CD14-positive monocyte (primary cell): ENCODE measurements around the gene RCC1. TPM values are rescaled to one million over a fixed set of nuclear protein-coding genes. Genes with fewer than 3 reads are reported as not detected.

Experiments
- DNase-seq, 3 donors: peaks; one replicate each; pipeline ENCODE4 v3.0.0-alpha.2; 2011 to 2022
- H2AFZ ChIP-seq: 2 replicates; pipeline ENCODE4 v1.6.0; 2012; ENCODE audit warnings: mild to moderate bottlenecking, low read depth, low read length, inconsistent platforms; ENCODE audit not compliant: insufficient read depth, poor library complexity, severe bottlenecking
- H3K27ac ChIP-seq, 2 donors: 1 replicate in 1 of 2; 2 replicates in 1 of 2; pipeline ENCODE4 v1.5.1; 2012 to 2013; ENCODE audit warnings: low read length in 2 of 2, control low read depth in 1 of 2, inconsistent platforms in 1 of 2, low read depth in 1 of 2, mild to moderate bottlenecking in 1 of 2
- H3K27me3 ChIP-seq, 2 donors: one replicate each; pipeline versions ENCODE4 v1.6.0 to v1.6.1; 2011 to 2013; ENCODE audit warnings: low read length in 2 of 2; ENCODE audit not compliant: control insufficient read depth in 2 of 2, insufficient read depth in 2 of 2
- H3K36me3 ChIP-seq, 2 donors: replicated peaks in 1 of 2; 1 replicate in 1 of 2; 2 replicates in 1 of 2; pipeline versions ENCODE4 v1.5.1 to v1.6.1; 2012 to 2013; ENCODE audit warnings: low read length in 2 of 2, control low read depth in 1 of 2, inconsistent platforms in 1 of 2, mild to moderate bottlenecking in 1 of 2; ENCODE audit not compliant: insufficient read depth in 2 of 2, control insufficient read depth in 1 of 2
- H3K4me1 ChIP-seq, 2 donors: 1 replicate in 1 of 2; 2 replicates in 1 of 2; pipeline versions ENCODE4 v1.5.1 to v1.6.1; 2012 to 2013; ENCODE audit warnings: low read length in 2 of 2, control low read depth in 1 of 2, inconsistent platforms in 1 of 2, mild to moderate bottlenecking in 1 of 2, moderate library complexity in 1 of 2; ENCODE audit not compliant: insufficient read depth in 2 of 2, control insufficient read depth in 1 of 2
- H3K4me2 ChIP-seq: replicated peaks from 2 replicates; pipeline ENCODE3; 2012; ENCODE audit warnings: low read length, moderate library complexity, mild to moderate bottlenecking; ENCODE audit not compliant: poor library complexity, severe bottlenecking; ENCODE audit errors: extremely low read depth
- H3K4me3 ChIP-seq, 3 experiments: fragments of 200-600 bp in 1 of 3; sonication (generic) in 1 of 3; replicated peaks in 1 of 3; 1 replicate in 2 of 3; 2 replicates in 1 of 3; pipeline ENCODE4 v1.5.1; 2011 to 2013; ENCODE audit warnings: low read length in 3 of 3, mild to moderate bottlenecking in 3 of 3, control low read depth in 2 of 3, low read depth in 2 of 3, inconsistent platforms in 1 of 3, moderate library complexity in 1 of 3
- H3K79me2 ChIP-seq: 2 replicates; pipeline ENCODE4 v1.6.0; 2012; ENCODE audit warnings: mild to moderate bottlenecking, control low read depth, inconsistent platforms, low read length, moderate library complexity; ENCODE audit not compliant: insufficient read depth
- H3K9ac ChIP-seq: 2 replicates; pipeline ENCODE4 v1.6.0; 2017; ENCODE audit warnings: low read length, mild to moderate bottlenecking; ENCODE audit not compliant: insufficient read depth, poor library complexity, severe bottlenecking
- H3K9me3 ChIP-seq, 2 donors: replicated peaks in 1 of 2; 1 replicate in 1 of 2; 2 replicates in 1 of 2; pipeline versions ENCODE4 v1.5.1 to v1.6.1; 2012 to 2013; ENCODE audit warnings: low read length in 2 of 2, control low read depth in 1 of 2; ENCODE audit not compliant: control insufficient read depth in 1 of 2, insufficient read depth in 1 of 2
- H4K20me1 ChIP-seq: 2 replicates; pipeline ENCODE4 v1.6.0; 2012; ENCODE audit warnings: mild to moderate bottlenecking, low read length, control low read depth, moderate library complexity; ENCODE audit not compliant: insufficient read depth
- H3K27ac Mint-ChIP-seq, 7 donors: one replicate each; pipeline ENCODE4 v1.8.0; 2020; ENCODE audit warnings: mild to moderate bottlenecking in 7 of 7, mixed read lengths in 7 of 7, moderate library complexity in 6 of 7, inconsistent platforms in 2 of 7
- H3K27me3 Mint-ChIP-seq, 3 donors: one replicate each; pipeline ENCODE4 v1.8.0; 2021 to 2022; ENCODE audit warnings: low read depth in 3 of 3, mild to moderate bottlenecking in 3 of 3, mixed read lengths in 3 of 3, moderate library complexity in 3 of 3, inconsistent platforms in 1 of 3
- H3K36me3 Mint-ChIP-seq, 2 donors: one replicate each; pipeline ENCODE4 v1.8.0; 2020; ENCODE audit warnings: mixed read lengths in 2 of 2, inconsistent platforms in 1 of 2, mild to moderate bottlenecking in 1 of 2
- H3K4me1 Mint-ChIP-seq: one replicate; pipeline ENCODE4 v1.8.0; 2020; ENCODE audit warnings: mild to moderate bottlenecking, mixed read lengths
- H3K4me3 Mint-ChIP-seq, 2 donors: one replicate each; pipeline ENCODE4 v1.8.0; 2020; ENCODE audit warnings: mild to moderate bottlenecking in 2 of 2, mixed read lengths in 2 of 2, moderate library complexity in 1 of 2
- H3K9me3 Mint-ChIP-seq, 7 donors: one replicate each; pipeline ENCODE4 v1.8.0; 2020 to 2022; ENCODE audit warnings: mixed read lengths in 7 of 7, mild to moderate bottlenecking in 6 of 7, moderate library complexity in 6 of 7, inconsistent platforms in 2 of 7
- WGBS: methylation state at CpG from one replicate; pipeline ENCODE4 v1.1.5; 2013; ENCODE audit warnings: missing lambda C conversion rate; ENCODE audit not compliant: insufficient coverage; 5-methylcytosine and 5-hydroxymethylcytosine counted together
- intact Hi-C, 2 donors: fragments of 100-400 bp; cut with micrococcal nuclease; formaldehyde crosslinking; loops; one replicate each; pipeline versions ENCODE4 v1.15.0 to v1.15.1; 2023
- polyA plus RNA-seq, 3 donors: library from polyadenylated mRNA; depleted of rRNA in 1 of 3; unstranded in 2 of 3; stranded (reverse) in 1 of 3; fragments of 300-500 nt in 2 of 3; fragments of >200 nt in 1 of 3; fragmentation: Illumina TruSeq in 2 of 3; gene quantifications; 1 replicate in 2 of 3; 2 replicates in 1 of 3; pipeline ENCODE4 v1.2.3, GENCODE V29; 2012 to 2021
- TF ChIP-seq, protein P1 (sequence below): fragments of 200-600 bp; IDR thresholded peaks from one replicate; pipeline ENCODE4 v1.8.0; 2022; ENCODE audit warnings: antibody characterized with exemption, mild to moderate bottlenecking

RCC1 gene
- polyA plus RNA-seq, 3 donors = 8.7 to 10.6 (median 10.1) TPM

DNA sequence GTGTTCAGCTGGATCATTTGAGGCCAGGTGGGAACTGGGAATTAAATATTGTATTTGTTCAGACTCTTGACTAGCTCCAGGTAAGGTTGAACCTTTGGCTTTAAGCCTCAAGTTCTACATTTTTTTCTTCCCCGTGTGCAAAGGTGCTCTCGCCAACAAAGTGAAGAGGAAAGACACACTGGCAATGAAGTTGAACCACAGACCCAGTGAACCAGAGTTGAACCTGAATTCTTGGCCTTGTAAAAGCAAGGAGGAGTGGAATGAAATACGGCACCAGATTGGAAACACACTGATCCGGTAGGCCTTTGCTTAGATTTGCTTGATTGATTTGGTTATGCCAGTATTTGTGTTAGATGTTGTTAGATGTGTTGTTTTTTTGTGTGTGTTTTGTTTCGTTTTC, 25.5 kb upstream of the RCC1 start:
- Histone ChIP-seq H4K20me1 (no peaks in the 10 kb centered on the region), H3K27ac (no peak overlapping the region), H3K9me3 (no peaks in the 10 kb centered on the region), H3K9ac (no peak overlapping the region), H3K4me1 (no peaks in the 10 kb centered on the region), H3K36me3 (peaks cover 59 to 86% of the 10 kb centered on the region in 2 donors), H3K4me3 (no peak overlapping the region), H2AFZ (no peak overlapping the region), H3K27me3 (no peaks in the 10 kb centered on the region), H3K79me2 (no peaks in the 10 kb centered on the region), H3K4me2 (no peak overlapping the region)
- Mint-ChIP-seq H3K27me3 (peaks cover 0 to 2% (median 0%) of the 10 kb centered on the region in 3 donors), H3K27ac (no peak overlapping the region), H3K9me3 (peaks cover 0 to 3% (median 0%) of the 10 kb centered on the region in 7 donors), H3K36me3 (peaks cover 60 to 82% of the 10 kb centered on the region in 2 donors), H3K4me1 (no peaks in the 10 kb centered on the region), H3K4me3 (no peak overlapping the region)
- DNase-seq = no peak
- intact Hi-C loops = no loop called here
- TF ChIP-seq, protein P1, sequence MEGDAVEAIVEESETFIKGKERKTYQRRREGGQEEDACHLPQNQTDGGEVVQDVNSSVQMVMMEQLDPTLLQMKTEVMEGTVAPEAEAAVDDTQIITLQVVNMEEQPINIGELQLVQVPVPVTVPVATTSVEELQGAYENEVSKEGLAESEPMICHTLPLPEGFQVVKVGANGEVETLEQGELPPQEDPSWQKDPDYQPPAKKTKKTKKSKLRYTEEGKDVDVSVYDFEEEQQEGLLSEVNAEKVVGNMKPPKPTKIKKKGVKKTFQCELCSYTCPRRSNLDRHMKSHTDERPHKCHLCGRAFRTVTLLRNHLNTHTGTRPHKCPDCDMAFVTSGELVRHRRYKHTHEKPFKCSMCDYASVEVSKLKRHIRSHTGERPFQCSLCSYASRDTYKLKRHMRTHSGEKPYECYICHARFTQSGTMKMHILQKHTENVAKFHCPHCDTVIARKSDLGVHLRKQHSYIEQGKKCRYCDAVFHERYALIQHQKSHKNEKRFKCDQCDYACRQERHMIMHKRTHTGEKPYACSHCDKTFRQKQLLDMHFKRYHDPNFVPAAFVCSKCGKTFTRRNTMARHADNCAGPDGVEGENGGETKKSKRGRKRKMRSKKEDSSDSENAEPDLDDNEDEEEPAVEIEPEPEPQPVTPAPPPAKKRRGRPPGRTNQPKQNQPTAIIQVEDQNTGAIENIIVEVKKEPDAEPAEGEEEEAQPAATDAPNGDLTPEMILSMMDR = no peak
- 93% methylated on average over 4 of the region's 5 CpGs for WGBS

DNA sequence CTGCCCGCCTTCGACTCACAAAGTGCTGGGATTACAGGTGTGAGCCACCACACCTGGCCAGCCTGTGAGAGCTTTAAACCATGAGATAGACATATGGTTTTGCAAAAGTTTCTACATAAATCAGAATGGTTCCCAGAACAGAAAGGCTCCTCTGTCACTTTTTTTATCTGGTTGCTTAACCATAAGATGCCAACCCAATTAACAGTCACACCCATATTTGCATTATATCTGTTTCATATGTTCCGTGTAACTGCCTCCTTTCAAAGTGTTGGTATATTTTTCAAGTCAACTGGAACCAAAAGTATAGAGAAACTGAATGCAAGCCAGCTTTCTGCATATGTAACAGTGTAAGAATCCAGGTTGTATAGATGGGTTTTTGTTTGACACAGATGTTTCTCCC, 23.7 kb upstream of the RCC1 start:
- Histone ChIP-seq H3K4me3 (no peak overlapping the region), H3K36me3 (peaks cover 57 to 83% of the 10 kb centered on the region in 2 donors), H3K9me3 (no peaks in the 10 kb centered on the region), H3K27me3 (no peaks in the 10 kb centered on the region), H3K27ac (no peak overlapping the region), H3K79me2 (no peaks in the 10 kb centered on the region), H4K20me1 (no peaks in the 10 kb centered on the region), H2AFZ (no peak overlapping the region), H3K9ac (no peak overlapping the region), H3K4me2 (no peak overlapping the region), H3K4me1 (no peaks in the 10 kb centered on the region)
- H3K4me3 Mint-ChIP-seq = no peak overlapping the region
- peaks cover 0 to 2% (median 0%) of the 10 kb centered on the region in 3 donors for H3K27me3 Mint-ChIP-seq
- TF ChIP-seq, protein P1 = no peak
- H3K36me3 Mint-ChIP-seq = peaks cover 51 to 84% of the 10 kb centered on the region in 2 donors
- intact Hi-C loops = no loop called here
- DNase-seq = no peak
- WGBS = 100% methylated on average over 2 of the region's 3 CpGs
- H3K4me1 Mint-ChIP-seq = no peaks in the 10 kb centered on the region
- H3K9me3 Mint-ChIP-seq = no peaks in the 10 kb centered on the region
- no peak overlapping the region for H3K27ac Mint-ChIP-seq
